Suprapubic skin (tissue), 4 donors: ENCODE measurements around the gene PPP2R2B.

Experiments used
- CTCF ChIP-seq, 2 donors: fragments of 200-600 bp in 1 of 2; fragments of 450-650 bp in 1 of 2; sonication (generic) in 1 of 2; IDR thresholded peaks; one replicate each; pipeline ENCODE4 v1.5.1; 2016 to 2019; ENCODE audit warnings: antibody characterized with exemption in 2 of 2, mild to moderate bottlenecking in 1 of 2, moderate library complexity in 1 of 2
- EP300 ChIP-seq: sonication (generic); formaldehyde crosslinking; IDR thresholded peaks from one replicate; pipeline ENCODE4 v1.6.1; 2017; ENCODE audit warnings: antibody characterized with exemption
- POLR2A ChIP-seq, 2 donors: fragments of 450-650 bp; IDR thresholded peaks; one replicate each; pipeline ENCODE4 v1.6.1; 2017; ENCODE audit warnings: antibody characterized with exemption in 2 of 2, mild to moderate bottlenecking in 2 of 2, moderate library complexity in 2 of 2
- POLR2AphosphoS5 ChIP-seq, 3 donors: sonication (generic); formaldehyde crosslinking; IDR thresholded peaks; one replicate each; pipeline ENCODE4 v1.6.1; 2017; ENCODE audit warnings: antibody characterized with exemption in 3 of 3

GRCh38 chr5:146917931-146918330 is 39.4 kb upstream of the PPP2R2B start:
- TF ChIP-seq POLR2AphosphoS5 (IDR thresholded peaks at IDR 0.05) (no peak), CTCF (IDR thresholded peaks at IDR 0.05) (no peak), EP300 (no peak), POLR2A (IDR thresholded peaks at IDR 0.05) (no peak)
